HG02970 (cell line): ENCODE data around the gene ZRSR2.

Experiments
- ATAC-seq: cut with Tn5 transposase; IDR thresholded peaks from one replicate; pipeline ENCODE4 v1.9.1; 2021; ENCODE audit warnings: mild to moderate bottlenecking, moderate library complexity, moderate number of reproducible peaks; ENCODE audit not compliant: unreplicated experiment, low FRiP score

ZRSR2 gene

DNA sequence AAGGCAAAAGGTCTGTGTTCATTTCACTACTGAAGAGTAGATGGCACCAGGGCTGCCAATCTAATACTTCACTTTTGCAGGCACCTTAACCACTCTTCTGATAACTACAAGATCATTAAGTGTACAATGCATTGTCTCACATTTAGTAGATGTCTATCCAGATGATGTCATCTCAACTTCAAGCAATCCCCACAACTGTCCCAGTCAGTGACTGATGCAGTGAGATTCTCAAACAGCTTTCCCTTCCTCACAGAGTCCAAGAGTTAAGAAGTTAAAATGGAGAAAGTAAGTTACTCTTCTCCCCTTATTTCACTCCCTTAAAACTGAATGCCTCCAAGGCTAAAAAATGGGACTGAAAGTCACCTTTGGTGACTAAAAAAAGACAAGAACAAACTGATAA, 53.7 kb downstream of the ZRSR2 start:
- ATAC-seq: no peak

- no peak for ATAC-seq
Measured at GRCh38 chrX:15848576-15848975, 58.3 kb downstream of the ZRSR2 start.

DNA sequence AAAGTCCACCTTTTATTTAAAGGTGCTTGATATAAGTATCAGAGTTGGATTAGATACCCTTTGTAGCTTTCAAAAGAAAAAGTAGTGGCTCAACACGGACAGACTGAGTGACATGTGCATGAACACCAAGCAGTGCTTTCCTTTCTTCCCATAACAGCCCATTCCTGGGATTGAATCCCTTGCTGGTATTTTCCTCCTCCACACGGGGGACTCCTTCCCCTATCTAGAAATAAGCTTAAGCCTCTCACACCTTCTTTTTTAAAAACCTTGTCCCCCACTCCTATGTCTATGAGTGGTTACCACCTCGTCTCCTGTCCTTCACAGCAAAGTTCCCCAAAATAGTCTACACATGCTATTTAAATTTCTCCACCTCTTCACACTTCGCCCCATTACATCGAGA, 59.3 kb downstream of the ZRSR2 start:
- ATAC-seq: no peak

DNA sequence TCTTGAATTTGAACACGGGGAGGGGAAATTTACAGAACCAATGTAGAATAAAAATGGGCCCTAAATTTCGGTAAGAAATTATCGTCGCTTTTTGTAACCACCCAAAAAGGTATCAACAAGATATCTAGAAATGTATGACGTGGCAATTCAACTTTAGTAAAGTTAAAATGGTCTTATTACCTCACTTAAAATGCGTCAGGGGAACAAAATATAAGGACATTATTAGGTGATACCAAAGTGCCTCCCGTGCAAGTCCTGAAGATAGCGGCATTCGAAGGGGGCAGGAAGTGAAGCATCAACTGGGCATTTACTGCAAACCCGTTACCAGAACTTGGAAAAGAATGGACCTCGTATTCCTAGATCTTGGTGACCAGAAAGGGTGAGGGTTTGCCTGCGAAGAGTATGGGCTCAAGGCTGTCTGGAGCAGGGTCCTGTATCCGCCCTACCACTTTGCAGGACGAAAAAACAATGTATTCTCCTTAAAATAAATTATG, 63.3 kb downstream of the ZRSR2 start:
- ATAC-seq: no peak

- peak; percentile 36 for ATAC-seq
Measured at GRCh38 chrX:15854080-15854655, 63.9 kb downstream of the ZRSR2 start.

- peak; percentile 96 for ATAC-seq
Measured at GRCh38 chrX:15854712-15855567, 64.7 kb downstream of the ZRSR2 start, which contains the start of gene AP1S2. Gene AP1S2, minus strand, starts transcription at chrX:15854813. Its CDS starts 2,289 bp downstream, at chrX:15852524.

DNA sequence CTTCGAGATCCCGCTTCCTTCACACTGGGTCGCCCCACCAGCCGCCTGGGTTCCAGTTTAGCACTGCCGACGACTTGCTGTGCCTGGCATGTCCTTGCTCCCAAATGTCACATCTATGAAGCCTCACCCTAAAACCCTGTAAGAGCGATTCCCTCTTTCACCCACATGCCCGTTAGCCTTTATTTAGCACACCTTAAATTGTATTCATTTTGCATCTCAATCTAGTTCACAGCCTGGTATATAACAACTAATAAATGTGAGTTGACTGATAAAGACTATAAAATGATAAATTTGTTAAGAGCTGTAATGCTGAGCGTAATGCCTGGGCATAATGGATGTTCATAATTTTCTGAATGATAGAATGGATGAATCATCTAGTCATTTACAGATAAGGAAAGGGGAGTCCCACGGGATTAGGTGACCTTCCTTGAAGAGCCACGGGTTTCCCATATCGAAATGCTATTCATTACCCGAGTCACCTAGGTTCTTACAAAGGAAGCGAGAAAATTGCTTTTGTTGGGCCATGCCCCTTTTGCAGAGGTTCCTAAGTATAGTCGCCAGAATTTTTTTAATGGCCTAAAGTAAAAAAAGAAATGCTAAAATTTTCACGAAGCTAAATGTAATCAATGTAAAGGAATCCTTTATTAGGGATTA, 65.4 kb downstream of the ZRSR2 start:
- no peak for ATAC-seq

GRCh38 chrX:15856222-15856587, 65.9 kb downstream of the ZRSR2 start:
- ATAC-seq: no peak

- ATAC-seq: no peak
Measured at GRCh38 chrX:15856636-15857035, 66.4 kb downstream of the ZRSR2 start.

DNA sequence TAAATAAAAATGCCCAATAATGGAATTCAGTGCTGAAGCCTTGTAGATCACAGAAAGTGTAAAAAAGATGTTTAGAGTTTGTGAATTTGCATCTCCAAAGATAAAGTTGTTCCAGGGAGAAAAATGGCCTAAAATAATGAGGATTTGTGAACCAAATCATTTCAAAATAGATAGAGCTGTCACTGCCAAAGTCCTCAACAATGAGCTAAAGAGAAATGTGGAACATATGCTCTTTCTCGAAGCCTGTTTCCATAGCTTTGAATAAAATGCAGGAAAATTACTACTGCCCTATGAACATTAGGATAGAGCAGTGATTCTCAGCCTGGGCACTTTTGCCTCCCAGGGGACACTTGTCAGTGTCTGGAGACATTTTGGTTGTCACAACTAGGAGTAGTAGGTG, 67.8 kb downstream of the ZRSR2 start:
- ATAC-seq: no peak

GRCh38 chrX:15860921-15861320, 70.6 kb downstream of the ZRSR2 start:
- ATAC-seq: no peak

GRCh38 chrX:15864023-15864422, 73.7 kb downstream of the ZRSR2 start:
- no peak for ATAC-seq

DNA sequence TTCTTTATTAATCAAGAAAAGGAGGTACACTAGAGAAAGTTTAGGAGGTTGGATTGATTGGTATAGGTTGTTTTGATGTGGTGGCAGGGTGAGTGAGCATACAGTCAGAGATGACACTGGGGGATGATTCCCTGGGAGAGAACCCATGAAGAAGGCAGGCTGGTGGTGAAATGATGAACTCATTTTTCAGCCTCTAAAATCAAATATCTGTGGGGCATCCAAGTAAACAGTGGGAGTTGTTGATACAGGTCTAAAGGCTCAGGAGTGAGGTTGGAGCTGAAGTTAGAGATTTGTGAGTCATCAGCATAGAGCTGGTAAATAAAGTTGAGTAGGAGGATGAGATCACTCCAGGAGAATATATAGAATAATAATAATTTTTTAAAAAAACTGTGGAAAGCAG, 74.3 kb downstream of the ZRSR2 start:
- no peak for ATAC-seq

- no peak for ATAC-seq
Measured at GRCh38 chrX:15866147-15866546, 75.9 kb downstream of the ZRSR2 start.

DNA sequence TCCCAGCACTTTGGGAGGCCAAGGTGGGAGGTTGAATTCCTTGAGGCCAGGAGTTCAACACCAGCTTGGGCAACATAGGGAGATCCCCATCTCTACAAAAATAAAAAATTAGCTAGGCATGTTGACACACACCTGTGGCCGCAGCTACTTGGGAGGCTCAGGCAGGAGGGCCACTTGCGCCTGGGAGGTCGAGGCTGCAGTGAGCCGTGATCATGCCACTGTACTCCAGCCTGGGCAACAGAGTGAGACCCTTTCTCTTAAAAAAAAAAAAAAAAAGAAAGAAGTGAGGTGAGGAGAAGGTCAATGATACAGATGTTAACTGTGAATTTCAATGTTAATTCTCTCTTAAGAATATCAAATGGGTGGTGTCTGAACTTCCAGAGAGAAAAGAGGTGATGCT, 79.4 kb downstream of the ZRSR2 start:
- ATAC-seq: no peak

DNA sequence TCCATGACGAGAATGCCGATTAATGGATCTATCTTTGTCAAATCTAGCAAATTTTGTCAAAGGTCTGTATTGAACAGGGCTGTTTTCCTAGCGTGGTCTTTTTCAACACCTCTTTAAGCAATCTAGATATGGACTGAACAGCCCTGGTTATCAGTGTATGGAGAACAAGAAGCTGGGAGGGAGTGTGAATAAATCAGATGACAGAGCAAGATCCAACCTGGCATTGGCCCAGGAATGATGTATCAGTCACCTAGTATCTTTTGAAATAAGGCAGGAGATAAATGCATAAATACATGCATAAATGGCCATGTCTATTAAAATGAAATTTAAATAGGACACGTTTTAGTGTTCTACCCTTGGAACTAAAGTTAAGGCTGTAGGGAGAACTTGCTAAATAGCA, 80.0 kb downstream of the ZRSR2 start:
- ATAC-seq: no peak
